ENCODE measurements around the gene ABHD17C.

- TF ChIP-seq EZH2phosphoT487 (IDR thresholded peaks at IDR 0.05; ENCODE audit: insufficient read depth, low read depth) (no peak), EZH2 (IDR thresholded peaks at IDR 0.05; ENCODE audit: insufficient read depth, poor library complexity, severe bottlenecking) (no peak)
These were observed 49.7 kb downstream of the ABHD17C start for GRCh38 chr15:80744826-80745225.

Measured in GM23248 (cell line).